OCI-LY7 (cell line): Measurements from ENCODE around the gene OTUD5.

Experiments
- CTCF ChIP-seq: fragments of 200-600 bp; sonication (generic); conservative IDR thresholded peaks from 2 replicates; pipeline ENCODE4 v1.5.1; 2014; ENCODE audit warnings: mild to moderate bottlenecking, antibody characterized with exemption, low read length, moderate library complexity, mixed read lengths
- EZH2phosphoT487 ChIP-seq: fragments of 200-600 bp; sonication (generic); IDR thresholded peaks from 2 replicates; pipeline ENCODE4 v1.6.1; 2018; ENCODE audit warnings: low read depth, borderline replicate concordance, mild to moderate bottlenecking, mixed run types, antibody characterized with exemption, low read length, moderate library complexity, mixed read lengths

DNA sequence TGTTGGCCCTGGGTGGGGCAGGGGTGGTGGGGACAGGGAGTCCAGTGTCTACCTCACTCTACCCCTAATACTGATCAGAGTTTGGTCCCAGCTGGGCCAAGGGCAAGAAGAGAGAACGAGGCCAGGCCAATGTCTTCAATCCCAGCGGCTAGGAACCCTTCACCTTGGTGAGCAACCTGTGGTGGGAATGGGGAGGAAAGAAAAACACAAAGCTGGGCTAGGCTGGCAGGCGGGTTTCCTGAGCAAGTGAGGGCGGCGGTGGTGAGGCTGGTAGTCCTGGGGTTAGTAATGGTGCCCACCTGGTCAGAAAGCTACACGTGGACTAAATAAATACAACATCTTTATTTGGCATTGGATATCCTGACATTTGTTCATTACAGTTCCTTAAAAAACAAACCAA, 54.1 kb downstream of the OTUD5 start:
- TF ChIP-seq CTCF, result no peak
- no peak for TF ChIP-seq EZH2phosphoT487
